HUDEP-2 (cell line): ENCODE results near the gene CINP.

Source experiments
- DNase-seq, 76 experiments: peaks; one replicate each; lab custom pipeline; 2025; ENCODE audit not compliant: unreplicated experiment in 76 of 76; lab: John Stamatoyannopoulos, UW

Gene CINP

GRCh38 chr14:102362545-102363181 is at the start of gene CINP, which contains the start of gene TECPR2:
Gene CINP, minus strand, starts transcription at chr14:102362890. Its CDS starts 39 bp downstream, at chr14:102362851.
Gene TECPR2, plus strand, starts transcription at chr14:102362941. Its CDS starts 13,781 bp downstream, at chr14:102376722.
- DNase-seq, result peak; percentile 21 to 95 (median 89)

- DNase-seq, result no peak
Observed at GRCh38 chr14:102408724-102409123, 46.0 kb upstream of the CINP start.

DNA sequence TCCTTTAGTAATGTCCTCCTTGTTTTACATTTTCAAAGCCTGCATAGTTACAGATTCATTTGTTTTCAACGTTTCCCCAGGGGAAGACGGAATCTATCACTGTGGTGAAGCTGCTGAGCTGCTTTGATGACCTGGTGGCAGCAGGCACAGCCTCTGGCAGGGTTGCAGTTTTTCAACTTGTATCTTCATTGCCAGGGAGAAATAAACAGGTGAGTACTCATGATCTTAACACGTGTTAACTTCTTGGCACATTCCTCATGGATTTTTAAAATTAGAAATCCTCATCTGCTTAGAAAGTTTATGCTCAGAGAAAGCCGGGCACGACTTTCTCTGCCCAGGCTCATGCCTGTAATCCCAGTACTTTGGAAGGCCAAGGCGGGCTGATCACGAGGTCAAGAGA is 44.6 kb upstream of the CINP start:
- no peak for DNase-seq

- no peak for DNase-seq
Observed at GRCh38 chr14:102403028-102403427, 40.3 kb upstream of the CINP start.

DNA sequence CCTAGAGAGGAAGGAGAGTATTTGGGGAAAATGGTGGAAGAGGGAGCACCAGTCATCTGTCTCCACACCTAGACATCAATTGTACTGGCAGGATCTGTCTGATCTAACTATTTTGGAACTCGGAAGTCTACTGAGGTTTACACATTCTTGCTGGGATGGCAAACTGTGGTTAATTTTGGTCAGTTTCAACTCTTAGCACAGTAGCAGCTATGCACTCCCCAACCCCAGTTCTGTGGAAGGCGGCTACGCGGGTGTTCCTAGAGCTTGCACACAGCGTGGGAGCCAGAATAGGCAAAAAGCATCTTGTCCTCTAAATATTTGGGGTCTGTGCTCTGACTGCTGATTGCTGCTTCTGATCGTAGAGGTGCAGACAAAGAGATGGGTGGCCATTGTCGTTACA is 33.8 kb upstream of the CINP start:
- DNase-seq, result no peak

- DNase-seq, result no peak
Observed at GRCh38 chr14:102394717-102395375, 32.2 kb upstream of the CINP start.

GRCh38 chr14:102392506-102392905 is 29.8 kb upstream of the CINP start:
- no peak for DNase-seq

DNA sequence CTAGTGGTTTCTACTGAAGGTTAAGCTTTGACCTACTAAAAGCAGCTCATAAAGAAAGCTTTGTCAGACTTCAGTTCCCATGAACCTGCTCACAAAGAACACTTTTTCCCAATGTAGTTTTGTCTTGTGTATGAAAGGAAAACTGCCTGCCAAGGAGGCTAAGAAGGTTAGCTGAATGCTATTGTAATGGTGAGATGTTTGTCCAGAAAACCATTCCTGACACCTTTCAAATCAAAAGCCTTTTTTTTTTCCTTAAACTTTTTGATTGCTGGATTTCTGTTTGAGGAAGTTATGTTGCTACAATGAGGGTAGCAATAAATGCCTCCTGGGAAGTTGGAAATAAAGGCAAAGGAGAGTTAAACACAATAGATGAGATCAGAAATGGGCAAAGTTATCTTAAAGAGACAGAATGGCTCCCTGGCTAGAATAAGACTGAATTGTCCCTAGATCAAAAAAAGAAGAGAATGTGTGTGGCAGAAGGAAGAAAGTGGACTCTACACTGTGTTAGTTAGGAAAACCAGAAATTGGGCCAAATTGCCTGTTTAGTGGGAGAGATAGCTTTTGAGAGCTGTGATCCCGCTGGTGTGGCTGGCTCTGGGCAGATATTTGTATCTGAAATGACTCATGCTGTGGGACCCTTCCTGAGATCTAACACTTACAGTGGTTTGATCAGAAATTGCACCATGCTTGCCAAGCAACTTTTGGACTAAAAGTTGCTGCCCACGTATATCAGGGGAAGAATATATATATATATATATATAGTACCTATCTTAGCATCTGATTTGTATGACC is 27.6 kb upstream of the CINP start:
- peak in 4 of 76 experiments; percentile 5 to 20 (median 10) for DNase-seq

DNA sequence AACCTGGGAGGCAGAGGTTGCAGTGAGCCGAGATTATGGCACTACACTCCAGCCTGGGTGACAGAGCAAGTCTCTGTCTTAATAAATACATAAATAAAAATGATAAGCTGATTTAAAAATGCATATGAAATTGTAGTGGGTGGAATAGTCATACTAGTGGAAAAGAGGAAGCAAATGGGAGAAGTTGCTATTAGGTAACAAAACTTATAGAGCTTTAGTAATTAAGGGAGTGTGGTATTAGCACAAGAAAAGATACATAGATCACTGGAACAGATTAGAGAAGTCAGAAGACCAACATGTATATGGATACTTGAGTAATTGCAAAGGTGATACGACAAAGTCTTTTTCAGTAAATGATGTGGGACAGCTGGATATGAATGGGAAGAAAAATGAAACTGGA is 26.6 kb upstream of the CINP start:
- no peak for DNase-seq

DNA sequence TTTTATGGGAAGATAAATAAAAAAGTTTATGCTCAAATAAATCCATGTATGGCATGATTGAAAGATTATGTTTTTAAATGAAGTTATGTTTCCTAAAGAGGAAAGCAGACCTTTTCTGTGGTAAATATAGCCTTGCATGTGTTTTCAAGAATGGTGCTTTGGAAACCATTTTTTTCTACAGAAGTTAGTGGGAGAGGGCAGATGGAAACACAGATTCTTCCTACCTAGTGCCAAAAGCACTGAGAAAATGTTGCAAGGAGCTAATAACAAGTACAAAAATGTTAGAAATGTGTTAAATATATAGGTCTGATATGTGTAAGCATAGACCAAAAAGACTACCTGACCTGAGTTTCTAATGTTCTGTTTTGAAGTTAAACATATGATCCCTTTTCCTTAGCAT is 24.4 kb upstream of the CINP start:
- DNase-seq, result no peak

DNA sequence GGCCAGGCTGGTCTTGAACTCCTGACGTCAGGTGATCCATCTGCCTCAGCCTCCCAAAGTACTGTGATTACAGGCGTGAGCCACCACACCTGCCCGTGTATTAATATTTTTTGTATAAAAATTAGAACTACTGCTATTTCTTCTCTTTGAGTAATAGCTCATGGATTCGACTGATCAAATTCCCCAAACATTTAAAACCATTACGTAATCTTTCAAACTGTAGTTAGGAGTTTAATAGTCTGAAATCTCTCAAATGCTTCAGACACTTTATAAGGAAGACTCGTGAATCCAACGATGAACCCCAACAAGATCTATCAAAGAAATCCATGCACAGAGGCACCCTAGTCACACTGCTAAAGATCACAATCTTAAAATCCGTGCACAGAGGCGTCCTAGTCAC is 16.1 kb upstream of the CINP start:
- no peak for DNase-seq

- no peak for DNase-seq
Observed at GRCh38 chr14:102377696-102378095, 15.0 kb upstream of the CINP start.

GRCh38 chr14:102375119-102375518 is 12.4 kb upstream of the CINP start:
- no peak for DNase-seq

DNA sequence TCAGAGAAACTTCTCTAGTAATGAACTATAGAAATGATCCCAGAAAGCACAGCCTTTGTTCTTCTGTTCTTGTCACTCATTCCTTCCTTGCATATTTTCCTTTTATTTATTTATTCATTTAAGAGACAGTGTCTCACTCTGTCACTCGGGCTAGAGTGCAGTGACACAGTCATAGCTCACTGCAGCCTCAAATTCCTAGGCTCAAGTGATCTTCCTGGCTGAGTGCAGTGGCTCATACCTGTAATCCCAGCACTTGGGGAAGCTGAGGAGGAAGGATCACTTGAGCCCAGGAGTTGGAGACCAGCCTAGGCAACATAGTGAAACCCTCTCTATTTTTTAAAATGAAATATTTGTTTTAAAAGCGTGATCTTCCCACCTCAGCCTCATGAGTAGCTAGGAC is 11.6 kb upstream of the CINP start:
- no peak for DNase-seq

DNA sequence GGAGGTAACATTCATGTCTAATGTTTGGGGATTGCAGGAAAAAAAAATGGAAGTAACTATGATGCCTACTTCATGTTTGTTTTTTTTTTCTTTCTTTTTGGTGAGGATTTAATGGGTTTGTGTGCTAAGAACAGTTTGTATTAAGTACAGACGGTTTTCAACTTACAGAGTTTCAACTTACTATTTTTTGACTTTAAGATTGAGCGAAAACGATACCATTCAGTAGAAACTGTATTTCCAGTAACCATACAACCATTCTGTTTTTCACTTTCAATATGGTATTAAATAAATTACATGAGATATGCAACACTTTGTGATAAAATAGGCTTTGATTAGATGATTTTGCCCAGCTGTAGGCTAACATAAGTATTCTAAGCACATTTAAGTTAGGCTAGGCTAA is 10.4 kb upstream of the CINP start:
- no peak for DNase-seq

- DNase-seq, result no peak
Observed at GRCh38 chr14:102371361-102371760, 8.7 kb upstream of the CINP start.

GRCh38 chr14:102370305-102370809 is 7.7 kb upstream of the CINP start:
- no peak for DNase-seq

DNA sequence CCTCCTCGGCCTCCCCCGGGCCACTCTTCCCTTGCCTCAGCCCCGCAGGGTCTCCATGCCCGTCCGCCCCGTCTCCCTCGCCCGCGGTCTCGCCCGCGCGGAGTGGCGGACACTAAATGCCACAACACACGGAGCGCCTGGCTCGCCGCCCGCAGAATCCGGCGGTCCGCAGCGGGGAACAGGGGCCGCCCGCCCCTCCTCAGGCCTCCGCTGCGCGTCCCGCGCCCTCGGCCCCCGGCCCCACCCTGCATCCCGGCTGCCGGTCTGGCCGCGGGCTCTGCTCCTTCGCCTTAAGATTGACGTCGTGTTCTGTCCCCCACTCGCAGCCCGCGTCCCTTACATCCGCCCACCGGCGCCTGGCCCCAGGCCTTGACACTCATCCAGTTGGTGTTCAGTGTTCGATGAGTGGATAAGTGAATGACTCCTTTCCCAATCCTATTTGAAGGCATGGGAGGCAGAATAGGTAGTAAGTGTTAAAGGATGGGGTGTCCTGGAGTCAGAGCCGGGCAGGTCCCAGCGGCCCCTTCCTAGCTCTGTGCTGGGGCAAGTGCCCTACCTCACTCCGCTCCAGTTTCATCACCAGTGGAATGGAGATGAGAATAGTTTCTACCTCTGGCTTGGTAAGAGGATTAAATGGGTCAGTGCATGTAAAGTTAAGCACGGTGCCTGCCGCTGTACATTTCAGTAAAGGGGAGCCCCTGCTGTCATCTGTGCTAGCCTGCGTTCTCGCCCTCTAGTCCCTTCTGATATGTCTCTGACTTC is 673 bp upstream of the CINP start:
- peak in 13 of 76 experiments; percentile 4 to 39 (median 25) for DNase-seq

DNA sequence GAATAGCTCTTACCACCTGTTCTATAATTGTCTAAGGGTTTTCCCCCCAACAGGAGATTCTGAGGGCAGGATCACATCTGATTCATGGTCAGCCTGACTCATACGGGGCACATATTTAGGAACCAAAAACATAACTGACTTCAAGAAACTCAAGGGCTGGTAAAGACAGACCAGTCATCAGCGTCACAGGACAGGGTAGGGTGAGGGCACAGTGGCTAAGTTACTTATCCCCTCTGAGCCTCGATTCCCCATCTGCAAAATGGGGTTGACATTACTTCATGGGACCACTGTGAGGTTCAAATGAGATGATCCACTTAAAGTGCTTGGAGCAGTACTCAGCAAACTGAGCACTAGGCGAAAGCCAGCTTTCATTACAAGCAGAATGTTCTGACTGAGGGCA is 606 bp downstream of the CINP start:
- DNase-seq, result peak in 4 of 76 experiments; percentile 6 to 23 (median 12)

DNA sequence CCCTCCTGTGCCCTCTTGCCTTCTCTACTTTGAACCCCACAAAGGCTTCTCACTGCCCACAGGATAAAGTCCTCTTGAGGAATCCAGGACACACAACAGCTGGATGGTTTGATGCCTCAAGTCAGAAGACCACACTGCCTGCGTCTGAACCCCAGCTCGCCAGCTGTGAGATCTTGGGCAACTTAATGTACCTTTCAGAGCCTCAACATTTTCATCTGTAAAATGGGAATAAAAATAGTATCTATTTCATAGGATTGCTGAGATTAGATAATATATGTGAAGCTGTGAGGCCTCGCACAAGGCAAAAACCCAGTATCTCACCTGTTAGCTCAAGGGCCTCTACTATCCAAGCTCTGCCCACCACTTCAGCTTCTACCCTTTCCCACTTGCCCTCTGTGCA is 2.3 kb downstream of the CINP start:
- DNase-seq, result no peak

- no peak for DNase-seq
Observed at GRCh38 chr14:102359341-102359740, 3.3 kb downstream of the CINP start.
